Peyer's patch (tissue), 4 donors: ENCODE data around the gene RMP24.

Source experiments
- CTCF ChIP-seq, 6 experiments: fragments of 450-650 bp in 4 of 6; fragments of 200-600 bp in 2 of 6; sonication (generic) in 1 of 6; IDR thresholded peaks; one replicate each; pipeline ENCODE4 v1.5.1; 2017 to 2019; ENCODE audit warnings: antibody characterized with exemption in 6 of 6, mild to moderate bottlenecking in 3 of 6, moderate library complexity in 1 of 6
- POLR2A ChIP-seq, 2 donors: fragments of 450-650 bp; IDR thresholded peaks; one replicate each; pipeline ENCODE4 v1.5.1; 2017; ENCODE audit warnings: antibody characterized with exemption in 2 of 2, mild to moderate bottlenecking in 2 of 2, moderate library complexity in 2 of 2

- TF ChIP-seq POLR2A (IDR thresholded peaks at IDR 0.05) (no peak), CTCF (IDR thresholded peaks at IDR 0.05) (no peak)
Measured at GRCh38 chr18:35942133-35942532, 30.3 kb upstream of the RMP24 start.
